GM19240 (cell line): ENCODE measurements around the gene OGFOD2.
"Not testable (repeated sequence)": the region's sequence is repeated elsewhere in the genome, so short reads cannot be mapped to it uniquely, and the experiment has no call there.

Experiments
- DNase-seq: peaks from one replicate; pipeline ENCODE4 v3.0.0; 2011; ENCODE audit warnings: low spot score; ENCODE audit not compliant: insufficient read length

The OGFOD2 gene

GRCh38 chr12:122974892-122975789 is at the start of gene OGFOD2:
Gene OGFOD2, plus strand, starts transcription at chr12:122975244. Its CDS starts 8 bp downstream, at chr12:122975252.
- DNase-seq, result peak; percentile 85

GRCh38 chr12:122927756-122928403 is 47.2 kb upstream of the OGFOD2 start:
- DNase-seq, result no peak

- DNase-seq, result no peak
These were observed 46.5 kb upstream of the OGFOD2 start for GRCh38 chr12:122928404-122929147.

- DNase-seq, result no peak
These were observed 45.9 kb upstream of the OGFOD2 start for GRCh38 chr12:122929148-122929538.

GRCh38 chr12:122929812-122930211 is 45.2 kb upstream of the OGFOD2 start:
- DNase-seq, result no peak

- DNase-seq, result no peak
These were observed 42.8 kb upstream of the OGFOD2 start for GRCh38 chr12:122932207-122932606.

GRCh38 chr12:122934722-122935121 is 40.3 kb upstream of the OGFOD2 start:
- DNase-seq, result no peak

- no peak for DNase-seq
These were observed 39.7 kb upstream of the OGFOD2 start for GRCh38 chr12:122935318-122935717.

GRCh38 chr12:122937622-122938091 is 37.4 kb upstream of the OGFOD2 start:
- no peak for DNase-seq

- DNase-seq, result no peak
These were observed 35.9 kb upstream of the OGFOD2 start for GRCh38 chr12:122939125-122939524.

- DNase-seq, result not testable (repeated sequence)
These were observed 33.7 kb upstream of the OGFOD2 start for GRCh38 chr12:122941351-122941750.

- DNase-seq, result no peak
These were observed 32.4 kb upstream of the OGFOD2 start for GRCh38 chr12:122942637-122943036.

- DNase-seq, result no peak
These were observed 31.8 kb upstream of the OGFOD2 start for GRCh38 chr12:122943196-122943595.

- no peak for DNase-seq
These were observed 30.1 kb upstream of the OGFOD2 start for GRCh38 chr12:122944605-122945592.

GRCh38 chr12:122946690-122947341 is 28.2 kb upstream of the OGFOD2 start:
- DNase-seq, result peak; percentile 53

GRCh38 chr12:122947352-122947792 is 27.7 kb upstream of the OGFOD2 start:
- DNase-seq, result no peak

- DNase-seq, result no peak
These were observed 26.4 kb upstream of the OGFOD2 start for GRCh38 chr12:122948605-122949004.

- no peak for DNase-seq
These were observed 25.6 kb upstream of the OGFOD2 start for GRCh38 chr12:122949405-122949804.

GRCh38 chr12:122949816-122950675 is 25.0 kb upstream of the OGFOD2 start:
- no peak for DNase-seq
